A549 treated with ZK216348 at 1 μM for 4 hours (cell line): ENCODE data around the gene SNTG2. TPM values are rescaled to one million over a fixed set of nuclear protein-coding genes. Genes with fewer than 3 reads are reported as not detected.

ENCODE experiments used
- total RNA-seq: library from RNA; stranded (reverse); fragments of 200-300 nt; extraction: Qiagen RNA extraction; gene quantifications from 5 replicates; pipeline ENCODE4 v1.2.3, GENCODE V29; 2022; ENCODE audit warnings: low read depth

SNTG2 gene
- not detected in 5 replicates for total RNA-seq

DNA sequence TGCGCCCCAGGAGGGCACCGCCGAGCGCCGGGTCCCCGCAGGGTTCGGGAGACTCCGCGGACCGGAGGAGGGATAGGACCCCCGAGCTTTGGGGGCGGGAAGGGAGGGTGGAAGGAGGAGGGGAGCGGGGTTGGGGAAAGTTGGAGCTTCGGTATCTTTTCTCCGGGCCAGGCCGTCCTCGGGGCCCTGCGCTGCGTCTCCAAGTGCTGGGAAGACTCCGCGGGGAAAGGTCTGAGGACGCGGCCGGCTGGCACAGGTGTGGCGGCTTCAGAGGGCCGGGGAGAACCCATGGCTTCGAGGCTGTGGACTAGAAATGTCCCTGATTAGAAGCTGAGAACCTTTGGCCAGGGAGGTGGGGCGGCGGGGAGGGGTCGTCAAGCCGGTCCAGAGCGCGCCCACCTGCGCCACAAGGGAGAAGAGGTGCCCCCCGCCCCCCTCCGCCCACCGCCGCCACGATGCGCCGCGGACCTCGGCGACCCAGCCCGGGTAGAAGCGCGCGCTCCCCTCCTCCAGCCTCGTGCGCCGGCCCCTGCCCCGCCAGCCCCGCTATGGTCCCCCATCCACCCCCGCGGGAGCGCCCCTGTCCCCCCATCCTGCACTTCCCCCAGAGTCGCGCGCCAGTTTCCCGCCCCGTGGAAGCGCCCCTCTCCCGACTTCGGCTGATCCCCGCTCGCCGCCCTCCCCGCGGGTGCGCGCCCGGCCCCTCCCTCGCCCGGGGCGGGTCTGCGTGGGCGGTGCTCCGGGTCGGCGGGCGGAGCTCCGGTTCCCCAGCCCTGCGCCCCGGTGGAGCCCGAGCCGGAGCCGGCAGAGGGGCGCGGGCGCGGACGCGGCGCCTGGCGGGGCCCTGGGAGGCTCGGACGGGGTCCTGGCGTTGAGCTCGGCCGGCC lies at the start of gene SNTG2:
Gene SNTG2 (plus strand): TSS at position 770 of the 887 bp plus-strand sequence. CDS start 148 bp downstream, outside the sequence.

GRCh38 chr2:1413156-1413710 lies 462.6 kb downstream of the SNTG2 start, which contains the start of gene TPO:
Gene TPO, plus strand, starts transcription at chr2:1413463. Its CDS starts 946 bp downstream, at chr2:1414409.

